Kidney epithelial cell (primary cell): ENCODE data around the gene LRRC1. TPM values are rescaled to one million over a fixed set of nuclear protein-coding genes. Genes with fewer than 3 reads are reported as not detected.

Experiments
- DNase-seq: peaks from one replicate; pipeline ENCODE4 v3.0.0-alpha.2; 2010; ENCODE audit warnings: low read depth
- H3K27me3 ChIP-seq: 2 replicates; pipeline ENCODE4 v1.6.0; 2011; ENCODE audit warnings: low read length; ENCODE audit not compliant: control insufficient read depth, insufficient read depth
- H3K36me3 ChIP-seq: 2 replicates; pipeline ENCODE4 v1.5.1; 2011; ENCODE audit warnings: low read length; ENCODE audit not compliant: control insufficient read depth, insufficient read depth
- H3K4me3 ChIP-seq: 2 replicates; pipeline ENCODE4 v1.5.1; 2011; ENCODE audit warnings: low read depth, mild to moderate bottlenecking, control low read depth, low read length
- total RNA-seq: library from RNA; depleted of rRNA; stranded (reverse); fragments of >200 nt; gene quantifications from 2 replicates; pipeline ENCODE4 v1.2.3, GENCODE V29; 2015
- TF ChIP-seq, protein P1 (sequence below): IDR thresholded peaks from 2 replicates; pipeline ENCODE4 v1.5.1; 2011; ENCODE audit warnings: mild to moderate bottlenecking, moderate library complexity, low read length, control low read depth, inconsistent platforms; ENCODE audit not compliant: insufficient read depth, poor library complexity, severe bottlenecking

The LRRC1 gene
- total RNA-seq, 1 donor from 2014 or later, result 8.0 TPM

DNA sequence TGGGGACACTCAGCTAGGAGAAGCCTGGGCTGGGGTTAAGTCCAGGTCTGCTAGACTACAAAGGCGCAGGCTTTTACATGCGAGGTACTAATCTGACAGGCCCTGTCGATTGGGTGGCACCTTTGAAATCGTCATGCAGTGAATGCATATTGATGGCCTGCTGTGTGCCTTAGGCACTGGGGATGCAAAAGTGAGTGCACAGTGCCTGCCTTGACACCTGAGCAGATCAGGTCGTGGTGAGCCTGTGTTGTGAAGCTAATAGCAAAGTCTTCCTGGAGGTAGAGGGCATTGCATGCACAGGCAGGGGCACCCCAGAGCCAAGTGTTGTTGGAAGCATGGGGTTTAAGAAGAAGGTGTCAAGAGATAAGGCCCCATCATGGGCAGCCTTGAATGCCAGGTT lies 16.9 kb downstream of the LRRC1 start:
- no peaks in the 10 kb centered on the region for H3K27me3 ChIP-seq
- H3K36me3 ChIP-seq, result no peaks in the 10 kb centered on the region
- H3K4me3 ChIP-seq, result no peak overlapping the region
- no peak for DNase-seq
- TF ChIP-seq, protein P1, sequence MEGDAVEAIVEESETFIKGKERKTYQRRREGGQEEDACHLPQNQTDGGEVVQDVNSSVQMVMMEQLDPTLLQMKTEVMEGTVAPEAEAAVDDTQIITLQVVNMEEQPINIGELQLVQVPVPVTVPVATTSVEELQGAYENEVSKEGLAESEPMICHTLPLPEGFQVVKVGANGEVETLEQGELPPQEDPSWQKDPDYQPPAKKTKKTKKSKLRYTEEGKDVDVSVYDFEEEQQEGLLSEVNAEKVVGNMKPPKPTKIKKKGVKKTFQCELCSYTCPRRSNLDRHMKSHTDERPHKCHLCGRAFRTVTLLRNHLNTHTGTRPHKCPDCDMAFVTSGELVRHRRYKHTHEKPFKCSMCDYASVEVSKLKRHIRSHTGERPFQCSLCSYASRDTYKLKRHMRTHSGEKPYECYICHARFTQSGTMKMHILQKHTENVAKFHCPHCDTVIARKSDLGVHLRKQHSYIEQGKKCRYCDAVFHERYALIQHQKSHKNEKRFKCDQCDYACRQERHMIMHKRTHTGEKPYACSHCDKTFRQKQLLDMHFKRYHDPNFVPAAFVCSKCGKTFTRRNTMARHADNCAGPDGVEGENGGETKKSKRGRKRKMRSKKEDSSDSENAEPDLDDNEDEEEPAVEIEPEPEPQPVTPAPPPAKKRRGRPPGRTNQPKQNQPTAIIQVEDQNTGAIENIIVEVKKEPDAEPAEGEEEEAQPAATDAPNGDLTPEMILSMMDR, result no peak

DNA sequence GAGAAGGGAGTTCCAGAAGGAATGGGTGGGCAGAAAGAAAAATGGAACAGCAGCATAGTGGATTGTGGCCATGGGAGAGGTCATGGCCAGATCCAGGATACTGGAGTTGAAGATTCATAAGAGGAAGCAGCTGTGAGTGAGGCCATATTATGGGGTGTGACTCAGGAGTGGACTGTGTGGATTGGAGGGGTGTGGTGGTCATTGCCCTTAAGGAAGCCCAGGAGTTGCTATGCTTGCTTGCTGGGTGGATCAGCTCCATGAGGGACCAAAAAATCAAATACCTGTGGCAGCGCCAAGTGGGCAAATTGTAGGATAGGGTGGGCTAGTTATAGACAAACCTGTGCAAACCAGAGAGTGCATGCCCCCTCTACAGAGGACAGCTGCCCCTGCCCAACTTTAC lies 18.3 kb downstream of the LRRC1 start:
- H3K27me3 ChIP-seq, result no peaks in the 10 kb centered on the region
- no peak overlapping the region for H3K4me3 ChIP-seq
- TF ChIP-seq, protein P1, result no peak
- H3K36me3 ChIP-seq, result no peaks in the 10 kb centered on the region
- DNase-seq, result no peak

DNA sequence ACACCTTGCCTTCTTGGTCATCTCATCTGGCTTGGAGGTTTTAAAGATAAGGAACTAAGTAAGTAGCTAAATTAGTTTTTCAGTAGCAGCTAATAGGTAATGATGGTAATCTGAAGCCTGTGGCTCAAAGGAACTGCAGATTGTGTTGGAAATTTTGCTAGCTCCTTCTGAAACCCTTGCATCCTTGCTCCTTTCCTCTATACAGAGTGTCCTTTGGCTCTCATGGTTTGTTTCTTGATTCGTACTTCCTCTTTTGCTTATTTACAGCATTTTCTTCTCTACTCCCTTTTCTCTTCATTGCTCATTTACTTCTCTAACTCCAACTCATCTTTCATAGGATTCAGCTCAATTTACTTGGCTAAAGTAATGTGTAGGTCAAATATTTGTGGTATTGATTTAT lies 19.0 kb downstream of the LRRC1 start:
- TF ChIP-seq, protein P1, result no peak
- H3K36me3 ChIP-seq, result no peaks in the 10 kb centered on the region
- H3K4me3 ChIP-seq, result no peak overlapping the region
- no peak for DNase-seq
- no peaks in the 10 kb centered on the region for H3K27me3 ChIP-seq

DNA sequence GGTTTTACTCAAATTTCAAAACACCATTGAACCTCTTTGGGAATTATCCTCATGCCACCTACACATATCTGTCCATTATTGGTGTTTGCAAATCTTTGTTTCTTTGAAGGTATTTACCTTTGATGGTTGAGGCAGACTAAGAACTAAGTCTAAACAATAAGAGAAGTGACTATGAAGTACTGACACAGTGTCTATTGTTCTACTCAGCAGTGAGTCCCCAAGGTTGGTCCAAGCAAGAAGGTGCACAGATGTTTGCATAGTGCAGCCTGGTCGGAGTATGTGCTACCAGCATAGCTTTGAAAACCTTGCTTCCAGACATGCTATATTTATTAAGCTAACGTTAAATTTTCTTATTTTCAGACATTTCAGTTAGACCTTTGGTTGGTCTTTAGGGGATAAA lies 19.5 kb downstream of the LRRC1 start:
- no peaks in the 10 kb centered on the region for H3K27me3 ChIP-seq
- DNase-seq, result no peak
- H3K36me3 ChIP-seq, result no peaks in the 10 kb centered on the region
- TF ChIP-seq, protein P1, result no peak
- no peak overlapping the region for H3K4me3 ChIP-seq

DNA sequence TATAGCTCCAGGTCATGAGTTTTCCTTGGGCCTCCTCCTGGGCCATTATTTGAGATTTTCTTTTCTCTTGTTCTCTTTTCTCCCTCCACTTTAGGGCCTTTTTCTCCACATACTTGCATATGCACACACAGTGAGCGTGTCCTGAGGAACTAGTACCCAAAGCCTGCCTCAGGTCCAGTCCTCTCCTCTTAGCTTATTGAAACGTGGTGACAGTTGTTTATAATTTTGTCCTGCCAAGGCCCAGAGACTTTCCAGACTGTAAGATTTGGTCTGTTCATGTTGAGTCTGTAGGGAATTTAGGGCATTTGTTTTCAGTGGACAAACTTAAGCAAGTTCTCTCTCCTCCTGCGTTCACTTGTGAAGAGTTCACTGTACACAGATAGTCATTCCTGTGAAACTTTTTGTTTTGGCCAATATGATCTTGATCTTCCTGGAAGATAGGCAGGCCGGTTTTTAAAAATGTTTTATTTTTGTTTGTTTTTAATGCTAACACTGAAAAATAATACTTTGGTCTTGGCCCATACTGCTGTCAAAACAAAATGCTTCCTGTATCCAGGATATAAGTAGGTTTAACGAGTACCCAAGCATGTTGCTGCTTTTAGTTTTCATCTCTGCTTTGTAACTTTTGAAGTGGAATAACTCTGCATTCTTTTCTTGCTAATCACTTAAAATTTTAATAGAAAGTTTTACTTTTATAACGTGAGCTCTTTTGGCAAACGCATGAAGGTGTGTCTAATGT lies 20.7 kb downstream of the LRRC1 start:
- Histone ChIP-seq H3K36me3 (no peaks in the 10 kb centered on the region), H3K27me3 (no peaks in the 10 kb centered on the region), H3K4me3 (no peak overlapping the region)
- no peak for DNase-seq
- TF ChIP-seq, protein P1, result no peak

DNA sequence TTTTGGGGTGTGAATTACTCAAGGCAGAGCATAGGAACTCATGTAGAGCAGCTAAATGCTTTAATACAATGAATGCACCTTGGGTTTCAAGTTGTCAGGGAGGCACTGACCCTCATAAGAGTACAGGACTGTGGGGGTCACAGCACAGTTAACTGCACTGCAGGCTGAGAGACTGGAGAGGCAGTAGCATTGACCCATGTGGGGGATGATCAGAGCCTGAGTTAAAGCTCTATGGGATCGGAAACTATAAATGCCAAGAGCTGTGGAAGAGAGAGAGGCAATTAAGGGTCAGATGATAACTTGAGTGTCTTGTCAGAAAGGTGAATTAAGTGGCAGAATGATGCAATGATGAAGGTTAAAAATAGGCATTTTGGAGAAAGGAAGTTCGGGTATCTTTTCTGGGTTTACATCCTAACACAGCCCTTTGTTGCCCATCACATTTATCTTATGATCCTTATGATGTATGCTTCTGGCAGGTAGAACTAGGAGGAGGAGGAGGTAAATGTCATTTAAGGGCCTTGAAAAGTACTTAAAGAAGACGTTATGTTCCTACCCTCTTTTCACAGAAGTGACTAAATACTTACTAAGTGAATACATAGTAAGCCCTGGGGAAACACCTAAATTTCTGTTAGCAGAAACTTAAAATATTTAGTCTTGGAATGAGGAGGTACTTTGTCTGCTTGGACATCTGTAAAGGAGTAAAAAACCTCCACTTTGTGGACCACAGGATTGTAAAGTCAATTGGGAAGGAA lies 24.2 kb downstream of the LRRC1 start:
- no peaks in the 10 kb centered on the region for H3K36me3 ChIP-seq
- H3K27me3 ChIP-seq, result no peaks in the 10 kb centered on the region
- no peak for DNase-seq
- H3K4me3 ChIP-seq, result no peak overlapping the region
- TF ChIP-seq, protein P1, result no peak
